ENCODE measurements around the gene APLNR. TPM values are rescaled to one million over a fixed set of nuclear protein-coding genes. Genes with fewer than 3 reads are reported as not detected.

The APLNR gene
- total RNA-seq, 1 donor from 2014 or later = 8.5 TPM

DNA sequence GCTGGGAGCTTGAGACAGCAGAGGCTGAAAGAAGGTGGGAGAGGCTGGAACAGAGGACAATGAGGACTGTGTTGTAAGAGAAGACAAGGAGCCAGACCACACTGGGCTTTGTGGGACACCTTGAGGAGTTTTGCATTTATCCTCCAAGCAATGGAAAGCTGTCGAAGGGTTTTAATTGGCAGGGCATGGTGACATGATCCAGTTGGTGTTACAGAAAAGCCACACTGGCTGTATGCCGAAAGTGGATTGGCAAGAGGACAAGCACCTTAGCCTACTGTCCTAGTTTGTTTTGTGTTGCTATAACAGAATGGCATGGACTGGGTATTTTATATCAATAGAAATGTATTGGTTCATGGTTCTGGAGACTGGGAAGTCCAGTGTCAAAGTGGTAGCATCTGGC is 14.0 kb upstream of the APLNR start:
- H3K27me3 ChIP-seq (ENCODE audit: low read depth) = peaks cover 5% of the 10 kb centered on the region
- H3K9me3 ChIP-seq (replicated peaks) = peaks cover under 1% of the 10 kb centered on the region
- no peak overlapping the region for H3K27ac ChIP-seq (replicated peaks)
- no peaks in the 10 kb centered on the region for H3K36me3 ChIP-seq
- TF ChIP-seq, protein P1, sequence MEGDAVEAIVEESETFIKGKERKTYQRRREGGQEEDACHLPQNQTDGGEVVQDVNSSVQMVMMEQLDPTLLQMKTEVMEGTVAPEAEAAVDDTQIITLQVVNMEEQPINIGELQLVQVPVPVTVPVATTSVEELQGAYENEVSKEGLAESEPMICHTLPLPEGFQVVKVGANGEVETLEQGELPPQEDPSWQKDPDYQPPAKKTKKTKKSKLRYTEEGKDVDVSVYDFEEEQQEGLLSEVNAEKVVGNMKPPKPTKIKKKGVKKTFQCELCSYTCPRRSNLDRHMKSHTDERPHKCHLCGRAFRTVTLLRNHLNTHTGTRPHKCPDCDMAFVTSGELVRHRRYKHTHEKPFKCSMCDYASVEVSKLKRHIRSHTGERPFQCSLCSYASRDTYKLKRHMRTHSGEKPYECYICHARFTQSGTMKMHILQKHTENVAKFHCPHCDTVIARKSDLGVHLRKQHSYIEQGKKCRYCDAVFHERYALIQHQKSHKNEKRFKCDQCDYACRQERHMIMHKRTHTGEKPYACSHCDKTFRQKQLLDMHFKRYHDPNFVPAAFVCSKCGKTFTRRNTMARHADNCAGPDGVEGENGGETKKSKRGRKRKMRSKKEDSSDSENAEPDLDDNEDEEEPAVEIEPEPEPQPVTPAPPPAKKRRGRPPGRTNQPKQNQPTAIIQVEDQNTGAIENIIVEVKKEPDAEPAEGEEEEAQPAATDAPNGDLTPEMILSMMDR (IDR thresholded peaks at IDR 0.05; ENCODE audit: borderline replicate concordance) = no peak
- peaks cover 21% of the 10 kb centered on the region for H3K4me1 ChIP-seq
- no peak for DNase-seq
- no peak overlapping the region for H3K4me3 ChIP-seq
- intact Hi-C loops (cut with micrococcal nuclease) = no loop called here

DNA sequence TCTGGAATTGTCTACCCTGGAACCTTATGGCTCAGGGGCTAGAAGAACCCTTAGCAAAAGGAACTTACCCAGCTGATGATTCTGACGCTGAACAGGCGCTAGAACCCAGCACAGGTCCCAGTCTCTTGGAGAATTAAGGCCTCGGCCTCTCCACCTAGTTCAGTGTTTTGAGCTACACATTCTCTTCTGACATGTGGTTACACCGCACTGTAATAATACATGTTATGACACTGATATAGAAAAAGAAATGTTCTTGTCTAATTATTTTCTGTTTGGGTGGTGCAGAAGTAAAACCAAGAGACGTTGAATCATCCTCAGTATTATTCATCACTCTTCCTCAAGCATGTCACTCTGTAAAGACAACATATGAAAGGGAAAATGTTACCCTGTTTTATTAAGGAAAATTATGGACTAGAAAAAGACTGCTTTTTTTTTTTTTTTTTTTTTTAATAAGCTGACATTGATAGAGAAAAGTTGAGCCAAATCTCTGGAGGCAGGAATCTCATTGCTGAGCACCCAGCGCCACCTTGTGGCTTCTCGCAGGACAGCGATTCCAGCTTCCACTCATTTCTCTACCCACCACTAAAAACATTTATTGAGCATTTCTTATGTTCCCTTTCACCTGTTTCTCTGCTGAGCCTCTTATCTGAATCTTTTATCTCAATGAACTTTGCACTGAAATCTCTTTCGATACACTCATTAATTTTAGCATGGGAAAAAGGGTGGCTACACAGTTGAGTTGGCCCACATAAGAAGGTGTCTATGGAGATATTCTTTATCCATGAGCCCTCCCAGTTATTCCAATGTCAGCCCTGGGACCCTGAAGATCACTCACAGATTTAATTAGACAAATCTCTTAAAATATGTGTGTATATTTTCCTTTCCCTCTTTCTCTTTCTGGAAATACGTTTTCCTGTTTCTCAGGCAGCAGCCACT is 12.6 kb upstream of the APLNR start:
- peaks cover 34% of the 10 kb centered on the region for H3K4me1 ChIP-seq
- TF ChIP-seq, protein P1 (IDR thresholded peaks at IDR 0.05; ENCODE audit: borderline replicate concordance) = peak; percentile 84
- no peaks in the 10 kb centered on the region for H3K9me3 ChIP-seq (replicated peaks)
- intact Hi-C loops (cut with micrococcal nuclease) = loop anchor here (5.0 kb wide), 1 partner anchor 122 kb away; no protein-coding TSS in a partner anchor
- H3K4me3 ChIP-seq = peak overlapping the region; percentile 34
- peaks cover 5% of the 10 kb centered on the region for H3K27me3 ChIP-seq (ENCODE audit: low read depth)
- H3K36me3 ChIP-seq = no peaks in the 10 kb centered on the region
- DNase-seq = peak; percentile 62
- H3K27ac ChIP-seq (replicated peaks) = peak overlapping the region; percentile 53

DNA sequence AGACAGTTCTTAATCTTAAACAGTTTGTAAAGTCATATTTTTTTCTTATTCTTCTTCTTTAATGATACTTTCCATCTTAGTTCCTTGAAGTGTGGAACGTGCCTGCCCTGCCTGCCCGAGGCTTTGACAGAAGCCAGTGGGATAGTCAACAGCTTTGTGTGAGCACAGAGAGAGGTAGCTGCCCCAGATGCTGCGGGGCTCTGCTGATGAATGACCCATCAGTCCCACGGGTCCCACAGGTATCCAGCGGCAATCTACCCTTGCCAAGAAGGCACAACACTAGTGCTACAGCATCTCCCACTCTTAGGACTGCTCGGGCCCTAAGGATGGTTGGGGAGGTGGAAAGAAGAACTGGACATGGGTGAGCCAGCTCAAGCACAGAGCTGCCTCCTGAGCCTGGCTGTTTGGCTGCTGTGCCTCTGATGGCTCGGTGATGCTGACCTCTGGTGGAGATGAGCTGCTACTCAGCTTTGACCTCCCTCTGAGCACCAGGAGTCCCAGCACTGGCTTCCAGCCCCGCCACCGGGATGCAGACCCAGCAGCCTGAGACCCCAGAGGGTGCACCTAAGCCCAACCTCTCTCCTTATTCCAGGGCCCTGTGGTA is 11.8 kb upstream of the APLNR start:
- H3K27ac ChIP-seq (replicated peaks) = peak overlapping the region; percentile 53
- intact Hi-C loops (cut with micrococcal nuclease) = loop anchor here (5.0 kb wide), 1 partner anchor 122 kb away; no protein-coding TSS in a partner anchor
- H3K36me3 ChIP-seq = no peaks in the 10 kb centered on the region
- peaks cover 38% of the 10 kb centered on the region for H3K4me1 ChIP-seq
- H3K27me3 ChIP-seq (ENCODE audit: low read depth) = peaks cover 5% of the 10 kb centered on the region
- TF ChIP-seq, protein P1 (IDR thresholded peaks at IDR 0.05; ENCODE audit: borderline replicate concordance) = peak; percentile 78
- DNase-seq = peak; percentile 67
- H3K4me3 ChIP-seq = peak overlapping the region; percentile 34
- no peaks in the 10 kb centered on the region for H3K9me3 ChIP-seq (replicated peaks)

DNA sequence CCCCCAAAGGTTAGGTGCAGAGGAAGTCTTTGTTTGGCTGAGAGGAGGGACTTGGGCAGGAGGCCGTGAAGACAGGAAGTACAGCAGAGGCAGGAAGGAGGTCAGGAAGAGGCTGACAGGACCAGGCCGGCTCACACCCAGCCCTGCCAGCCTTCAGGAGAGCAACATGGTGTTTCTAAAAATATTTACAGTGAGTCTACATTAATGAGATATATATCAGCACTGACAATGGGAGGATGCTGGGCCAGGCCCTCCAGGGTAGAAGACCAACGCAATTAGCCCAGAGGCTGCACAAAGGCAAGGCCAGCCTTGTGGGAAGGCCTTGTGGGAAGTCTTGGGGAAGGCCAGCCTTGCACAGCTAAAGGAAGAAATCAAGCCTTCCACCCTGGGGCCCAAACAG is 7.9 kb upstream of the APLNR start:
- no peak for DNase-seq
- H3K4me1 ChIP-seq = peaks cover 52% of the 10 kb centered on the region

DNA sequence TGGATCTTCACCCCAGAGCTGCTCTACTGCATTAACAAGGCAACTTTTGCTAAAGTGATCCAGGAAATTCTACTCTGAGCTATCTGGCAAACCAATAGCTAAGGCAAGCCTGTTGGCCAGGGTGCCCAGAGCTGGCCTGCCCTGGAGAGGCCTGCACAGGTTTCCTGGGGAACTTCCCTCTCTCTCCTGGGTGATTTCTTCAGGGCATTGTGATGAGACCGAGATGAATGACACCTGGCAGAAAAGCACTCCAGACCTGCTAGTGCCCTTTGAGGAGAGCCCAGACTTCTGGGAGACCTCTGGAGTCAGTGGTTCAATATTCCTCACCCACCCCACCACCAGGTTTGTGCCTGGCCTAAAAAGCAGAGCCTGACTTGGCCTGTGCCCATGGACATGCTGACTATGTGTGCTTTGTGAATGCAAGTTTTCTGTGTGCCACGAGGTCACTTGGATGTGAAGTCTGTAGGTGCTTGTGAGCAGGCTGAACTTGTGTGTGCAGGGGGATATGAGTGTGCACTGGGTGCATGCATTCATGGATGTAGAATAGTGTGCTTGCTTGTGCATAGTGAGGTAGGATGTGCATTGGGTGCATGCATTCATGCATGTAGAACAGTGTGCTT is 4.4 kb upstream of the APLNR start:
- H3K4me1 ChIP-seq = peaks cover 57% of the 10 kb centered on the region
- peak overlapping the region; percentile 57 for H3K27ac ChIP-seq (replicated peaks)
- no peaks in the 10 kb centered on the region for H3K9me3 ChIP-seq (replicated peaks)
- no peaks in the 10 kb centered on the region for H3K36me3 ChIP-seq
- no peak for DNase-seq
- intact Hi-C loops (cut with micrococcal nuclease) = no loop called here
- H3K27me3 ChIP-seq (ENCODE audit: low read depth) = peaks cover 20% of the 10 kb centered on the region
- TF ChIP-seq, protein P1 (IDR thresholded peaks at IDR 0.05; ENCODE audit: borderline replicate concordance) = no peak
- H3K4me3 ChIP-seq = no peak overlapping the region

More for the DNA sequence above, 7.9 kb upstream of the APLNR start:
- intact Hi-C loops (cut with micrococcal nuclease) = loop anchor here (5.0 kb wide), 1 partner anchor 118 kb away; no protein-coding TSS in a partner anchor
- no peaks in the 10 kb centered on the region for H3K9me3 ChIP-seq (replicated peaks)
- H3K27ac ChIP-seq (replicated peaks) = peak overlapping the region; percentile 55
- H3K36me3 ChIP-seq = no peaks in the 10 kb centered on the region
- TF ChIP-seq, protein P1 (IDR thresholded peaks at IDR 0.05; ENCODE audit: borderline replicate concordance) = no peak
- H3K4me3 ChIP-seq = no peak overlapping the region
- no peaks in the 10 kb centered on the region for H3K27me3 ChIP-seq (ENCODE audit: low read depth)
